Activated CD4-positive, alpha-beta memory T cell treated with anti-CD3 and anti-CD28 coated beads for 36 hours (primary cell): Measurements from ENCODE around the gene DOCK8. TPM values are rescaled to one million over a fixed set of nuclear protein-coding genes. Genes with fewer than 3 reads are reported as not detected.
"Not testable (repeated sequence)": the region's sequence is repeated elsewhere in the genome, so short reads cannot be mapped to it uniquely, and the experiment has no call there.

ENCODE experiments used
- CTCF ChIA-PET: fragments of 350-600 bp; sonication (Branson Sonifier 250); formaldehyde crosslinking; loops from one replicate; lab custom pipeline; 2021; ENCODE audit warnings: antibody characterized with exemption, inconsistent platforms; lab: Charles Lee
- POLR2A ChIA-PET: fragments of 350-600 bp; sonication (Branson Sonifier 250); formaldehyde crosslinking; loops from one replicate; lab custom pipeline; 2021; ENCODE audit warnings: antibody characterized with exemption; lab: Charles Lee
- DNase-seq: peaks from one replicate; pipeline ENCODE4 v3.0.0-alpha.2; 2020
- H3K27ac Mint-ChIP-seq: one replicate; pipeline ENCODE4 v1.8.0; 2021; ENCODE audit warnings: mixed read lengths
- H3K27me3 Mint-ChIP-seq: one replicate; pipeline ENCODE4 v1.8.0; 2021; ENCODE audit warnings: mixed read lengths
- H3K36me3 Mint-ChIP-seq: one replicate; pipeline ENCODE4 v1.8.0; 2021; ENCODE audit warnings: mixed read lengths
- H3K4me1 Mint-ChIP-seq: one replicate; pipeline ENCODE4 v1.8.0; 2021; ENCODE audit warnings: low read depth, mixed read lengths
- H3K4me3 Mint-ChIP-seq: one replicate; pipeline ENCODE4 v1.8.0; 2021; ENCODE audit warnings: mild to moderate bottlenecking, mixed read lengths
- H3K9me3 Mint-ChIP-seq: one replicate; pipeline ENCODE4 v1.8.0; 2021; ENCODE audit warnings: mixed read lengths
- intact Hi-C: fragments of 100-400 bp; cut with micrococcal nuclease; formaldehyde crosslinking; loops from one replicate; pipeline ENCODE4 v1.15.1; 2023
- total RNA-seq, 2 experiments: library from RNA; stranded (reverse); gene quantifications; one replicate each; pipeline ENCODE4 v1.2.3, GENCODE V29; 2021

The DOCK8 gene
- total RNA-seq, 2 experiments from 2014 or later: 140 to 141 TPM

DNA sequence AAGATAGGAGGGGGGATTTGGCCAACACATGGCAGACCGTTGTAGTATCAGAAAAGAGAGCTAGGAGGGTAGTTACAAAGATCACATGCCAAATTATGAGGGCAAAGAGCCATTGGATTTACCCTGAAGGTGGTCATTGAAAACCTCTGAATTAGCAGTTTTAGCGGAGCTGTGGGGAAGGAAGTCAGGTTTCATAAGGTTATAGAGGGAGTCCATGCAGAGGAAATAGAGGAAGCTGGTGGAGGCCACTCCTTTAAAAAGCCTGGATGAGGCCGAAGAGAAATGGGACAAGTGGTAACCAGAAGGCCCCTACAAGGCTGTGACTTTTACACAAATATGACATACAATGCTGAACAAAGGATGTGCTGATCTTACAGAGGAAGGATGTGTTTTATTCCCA lies 13.2 kb downstream of the DOCK8 start:
- CTCF ChIA-PET: interaction anchor here (1.7 kb wide), 1 partner anchor 13 kb away, joined by 4 read pairs; the partner anchor contains the start of gene DOCK8
- no peaks in the 10 kb centered on the region for H3K27me3 Mint-ChIP-seq
- DNase-seq: no peak
- no peak overlapping the region for H3K27ac Mint-ChIP-seq
- H3K36me3 Mint-ChIP-seq: peaks cover 5% of the 10 kb centered on the region
- peaks cover 16% of the 10 kb centered on the region for H3K4me1 Mint-ChIP-seq
- intact Hi-C loops: no loop called here
- no peak overlapping the region for H3K4me3 Mint-ChIP-seq
- peaks cover 2% of the 10 kb centered on the region for H3K9me3 Mint-ChIP-seq
- POLR2A ChIA-PET: no interaction called here

DNA sequence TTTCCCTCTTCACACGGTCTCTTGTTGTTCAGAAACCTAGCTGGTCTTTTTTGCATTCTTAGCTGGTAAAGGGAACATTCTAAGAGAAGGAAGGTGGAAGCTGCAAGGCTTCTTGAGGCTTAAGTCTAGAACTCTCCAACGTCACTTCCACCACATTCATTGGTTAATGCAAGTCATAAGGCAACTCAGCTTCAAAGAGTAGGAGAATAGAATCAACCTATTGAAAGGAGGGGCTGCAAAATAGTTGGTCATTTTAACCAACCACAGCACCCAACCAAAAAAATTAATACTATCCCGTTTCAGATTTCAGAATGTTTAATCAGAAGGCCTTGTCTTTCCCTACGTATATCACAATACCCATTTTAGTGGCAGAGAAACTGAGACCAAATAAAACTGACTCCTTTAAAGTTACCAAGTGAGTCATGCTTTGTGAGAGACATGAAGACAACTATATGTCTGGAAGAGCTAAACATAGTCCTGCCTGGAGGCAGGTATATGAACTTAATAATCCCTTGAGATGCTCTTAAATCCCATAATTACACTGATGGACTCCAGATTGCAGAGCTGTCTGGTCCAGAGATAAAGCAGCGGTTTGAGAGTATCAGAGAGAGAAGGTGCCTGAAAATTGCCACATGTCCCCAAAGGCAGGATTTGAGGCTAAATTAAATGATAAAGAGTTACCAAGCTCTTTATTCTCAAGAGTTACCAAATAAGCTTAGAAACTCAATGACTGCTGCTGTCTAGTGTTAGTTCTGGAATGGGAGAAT lies 14.4 kb downstream of the DOCK8 start:
- CTCF ChIA-PET: interaction anchor here (0.8 to 1.7 kb wide), 2 partner anchors 15 to 78 kb away, joined by 4 read pairs; partner anchors contain the start of gene DOCK8

DNA sequence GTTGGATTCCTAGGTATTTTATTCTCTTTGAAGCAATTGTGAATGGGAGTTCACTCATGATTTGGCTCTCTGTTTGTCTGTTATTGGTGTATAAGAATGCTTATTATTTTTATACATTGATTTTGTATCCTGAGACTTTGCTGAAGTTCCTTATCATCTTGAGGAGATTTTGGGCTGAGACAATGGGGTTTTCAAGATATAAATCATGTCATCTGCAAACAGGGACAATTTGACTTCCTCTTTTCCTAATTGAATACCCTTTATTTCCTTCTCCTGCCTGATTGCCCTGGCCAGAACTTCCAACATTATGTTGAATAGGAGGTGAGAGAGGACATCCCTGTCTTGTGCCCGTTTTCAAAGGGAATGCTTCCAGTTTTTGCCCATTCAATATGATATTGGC lies 17.0 kb downstream of the DOCK8 start:
- POLR2A ChIA-PET, H3K27ac Mint-ChIP-seq, intact Hi-C loops, H3K4me1 Mint-ChIP-seq, H3K4me3 Mint-ChIP-seq, H3K27me3 Mint-ChIP-seq, DNase-seq, CTCF ChIA-PET: not testable (repeated sequence)
- H3K9me3 Mint-ChIP-seq: peaks cover 20% of the 10 kb centered on the region
- H3K36me3 Mint-ChIP-seq: peaks cover 16% of the 10 kb centered on the region

More for the DNA sequence above, 14.4 kb downstream of the DOCK8 start:
- Mint-ChIP-seq H3K4me3 (no peak overlapping the region), H3K9me3 (peaks cover 7% of the 10 kb centered on the region), H3K27me3 (no peaks in the 10 kb centered on the region), H3K4me1 (peaks cover 7% of the 10 kb centered on the region), H3K36me3 (peaks cover 9% of the 10 kb centered on the region), H3K27ac (no peak overlapping the region)
- POLR2A ChIA-PET: interaction anchor here (1.0 kb wide), 1 partner anchor 14 kb away, joined by 5 read pairs; no protein-coding TSS in a partner anchor
- intact Hi-C loops: no loop called here
- no peak for DNase-seq

DNA sequence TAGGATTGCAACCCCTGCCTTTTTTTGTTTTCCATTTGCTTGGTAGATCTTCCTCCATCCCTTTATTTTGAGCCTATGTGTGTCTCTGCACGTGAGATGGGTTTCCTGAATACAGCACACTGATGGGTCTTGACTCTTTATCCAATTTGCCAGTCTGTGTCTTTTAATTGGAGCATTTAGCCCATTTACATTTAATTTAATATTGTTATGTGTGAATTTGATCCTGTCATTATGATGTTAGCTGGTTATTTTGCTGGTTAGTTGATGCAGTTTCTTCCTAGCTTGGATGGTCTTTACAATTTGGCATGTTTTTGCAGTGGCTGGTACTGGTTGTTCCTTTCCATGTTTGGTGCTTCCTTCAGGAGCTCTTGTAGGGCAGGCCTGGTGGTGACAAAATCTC lies 19.0 kb downstream of the DOCK8 start:
- peaks cover 24% of the 10 kb centered on the region for H3K9me3 Mint-ChIP-seq
- POLR2A ChIA-PET, H3K27me3 Mint-ChIP-seq, CTCF ChIA-PET, intact Hi-C loops, H3K27ac Mint-ChIP-seq, H3K4me3 Mint-ChIP-seq, DNase-seq: not testable (repeated sequence)
- peaks cover 15% of the 10 kb centered on the region for H3K36me3 Mint-ChIP-seq
- H3K4me1 Mint-ChIP-seq: peaks cover 22% of the 10 kb centered on the region

DNA sequence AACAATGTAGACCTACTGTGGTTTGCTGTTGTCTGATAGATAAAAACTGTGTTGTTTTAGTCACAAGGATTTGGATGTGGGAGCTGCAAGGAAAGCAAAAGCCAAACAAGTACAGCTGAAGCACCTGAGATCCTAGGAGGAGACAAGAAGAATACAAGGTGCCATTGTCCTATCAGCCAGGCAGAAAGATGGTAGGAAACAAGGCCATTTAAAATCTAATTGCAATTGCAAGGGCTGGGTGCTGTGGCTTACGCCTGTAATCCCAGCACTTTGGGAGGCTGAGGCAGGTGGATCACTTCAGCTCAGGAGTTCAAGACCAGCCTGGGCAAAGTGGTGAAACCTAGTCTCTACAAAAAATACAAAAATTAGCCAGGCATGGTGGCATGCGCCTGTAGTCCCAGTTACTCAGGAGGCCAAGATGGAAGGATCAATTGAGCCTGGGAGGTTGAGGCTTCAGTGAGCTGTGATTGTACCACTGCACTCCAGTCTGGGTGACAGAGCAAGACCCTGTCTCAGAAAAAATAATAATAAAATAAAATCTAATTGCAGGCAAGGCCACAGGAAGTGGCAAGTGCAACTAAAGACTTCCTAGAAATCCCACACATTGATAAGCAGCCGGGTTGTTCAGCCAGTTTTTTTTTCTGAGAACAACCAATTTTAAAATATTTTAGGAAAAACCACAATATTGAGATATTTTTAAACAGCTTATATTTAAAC lies 22.6 kb downstream of the DOCK8 start:
- peaks cover 14% of the 10 kb centered on the region for H3K36me3 Mint-ChIP-seq
- peaks cover 22% of the 10 kb centered on the region for H3K9me3 Mint-ChIP-seq
- DNase-seq: no peak
- H3K4me1 Mint-ChIP-seq: peaks cover 26% of the 10 kb centered on the region
- peak overlapping the region; percentile 10 for H3K27ac Mint-ChIP-seq
- ChIA-PET CTCF (no interaction called here), POLR2A (interaction anchor here (1.1 kb wide), 1 partner anchor 43 kb away, joined by 3 read pairs; no protein-coding TSS in a partner anchor)
- intact Hi-C loops: no loop called here
- no peak overlapping the region for H3K4me3 Mint-ChIP-seq
- H3K27me3 Mint-ChIP-seq: no peaks in the 10 kb centered on the region

DNA sequence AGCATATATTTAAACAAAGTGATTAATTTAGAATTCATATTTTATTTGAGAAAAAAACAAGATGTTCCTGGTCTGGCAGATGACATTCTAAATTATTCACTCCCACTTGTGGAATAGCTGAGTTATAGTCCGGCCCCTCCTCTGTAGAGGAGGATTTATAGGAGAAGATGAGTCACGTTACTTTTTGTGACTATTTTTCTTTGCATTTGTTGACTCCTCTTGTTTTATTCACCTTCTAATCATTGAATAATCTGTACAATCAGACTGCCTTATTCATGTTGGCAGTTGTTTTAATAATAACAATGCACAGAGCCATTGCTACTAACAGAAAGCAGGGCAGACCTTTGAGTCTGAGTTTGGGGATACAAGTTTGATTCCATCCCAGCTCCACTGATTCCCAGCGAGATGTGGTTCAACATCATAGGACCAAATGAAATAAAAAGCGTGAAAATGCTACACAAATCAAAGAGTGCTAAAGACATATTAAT lies 23.2 kb downstream of the DOCK8 start:
- Mint-ChIP-seq H3K9me3 (peaks cover 22% of the 10 kb centered on the region), H3K36me3 (peaks cover 14% of the 10 kb centered on the region), H3K27me3 (no peaks in the 10 kb centered on the region), H3K4me1 (peaks cover 32% of the 10 kb centered on the region), H3K27ac (peak overlapping the region; percentile 38), H3K4me3 (no peak overlapping the region)
- ChIA-PET CTCF (no interaction called here), POLR2A (no interaction called here)
- DNase-seq: no peak
- intact Hi-C loops: no loop called here

DNA sequence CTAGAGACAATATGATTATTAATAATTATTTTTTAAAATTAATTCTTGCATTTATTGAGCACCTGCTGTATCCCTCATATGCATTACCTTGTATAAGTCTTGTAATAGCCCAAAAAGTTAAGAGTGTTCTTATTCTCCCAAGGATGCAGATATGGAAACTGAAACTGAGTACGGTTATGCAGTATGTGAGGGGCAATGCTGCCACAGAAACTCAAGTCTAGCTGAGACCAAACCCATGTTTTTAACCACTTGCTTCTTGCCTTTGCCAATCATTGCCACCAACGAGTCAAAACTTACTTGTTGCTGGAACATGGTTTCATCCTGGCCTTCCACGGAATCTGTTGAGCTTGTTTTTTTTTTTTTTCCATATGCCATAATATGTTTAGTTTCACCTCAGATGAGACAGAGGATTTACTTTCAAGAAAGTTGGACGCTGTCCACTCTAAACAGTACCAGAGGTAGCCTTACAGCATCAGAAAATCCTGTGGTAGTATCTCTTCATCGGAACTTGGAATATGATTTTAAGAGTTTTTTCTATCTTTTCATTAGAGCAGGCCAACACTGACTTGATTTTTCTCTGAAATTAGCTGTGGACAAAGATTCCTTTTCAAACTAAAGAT lies 27.9 kb downstream of the DOCK8 start:
- Mint-ChIP-seq H3K36me3 (peaks cover 2% of the 10 kb centered on the region), H3K9me3 (no peaks in the 10 kb centered on the region), H3K27ac (no peak overlapping the region), H3K4me3 (no peak overlapping the region), H3K4me1 (peaks cover 22% of the 10 kb centered on the region), H3K27me3 (no peaks in the 10 kb centered on the region)
- peak; percentile 12 for DNase-seq
- ChIA-PET POLR2A (interaction anchor here (0.6 to 1.3 kb wide), 3 partner anchors 13 to 33 kb away, joined by 3 to 5 read pairs (median 3); no protein-coding TSS in a partner anchor), CTCF (interaction anchor here (0.6 kb wide), 1 partner anchor 22 kb away, joined by 5 read pairs; no protein-coding TSS in a partner anchor)
- intact Hi-C loops: no loop called here

DNA sequence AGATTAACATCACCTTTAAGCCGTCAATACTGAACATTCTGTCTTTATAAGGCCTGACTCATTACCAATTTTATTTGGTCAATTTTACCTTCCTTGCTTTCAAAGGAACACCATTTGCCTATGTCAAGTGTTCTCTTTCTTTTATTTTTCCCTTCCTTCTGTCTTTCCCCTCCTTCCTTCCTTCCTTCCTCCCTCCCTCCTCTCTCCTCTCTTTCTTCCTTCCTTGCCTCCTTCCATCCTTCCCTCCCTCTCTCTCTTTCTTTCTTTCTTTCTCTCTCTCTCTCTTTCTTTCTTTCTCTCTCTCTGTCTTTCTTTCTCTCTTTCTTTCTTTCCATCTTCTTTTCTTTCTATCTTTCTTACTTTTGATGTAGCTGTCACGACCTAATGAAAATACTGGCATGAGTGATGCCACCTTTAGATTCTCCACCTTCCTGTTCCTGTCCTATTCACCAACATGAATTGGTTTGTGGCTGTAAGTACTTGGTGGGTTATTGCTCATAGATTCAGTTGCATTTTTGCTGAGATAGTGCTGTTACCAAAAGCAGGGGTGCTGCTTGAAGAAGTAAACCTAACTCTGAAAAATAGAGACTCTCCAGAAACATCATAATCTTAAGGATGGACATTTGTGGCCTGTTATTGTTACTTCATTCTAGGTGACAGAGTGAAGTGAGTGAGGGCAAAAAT lies 33.8 kb downstream of the DOCK8 start:
- peaks cover 2% of the 10 kb centered on the region for H3K36me3 Mint-ChIP-seq
- peak overlapping the region; percentile 71 for H3K27ac Mint-ChIP-seq
- no peaks in the 10 kb centered on the region for H3K27me3 Mint-ChIP-seq
- H3K4me3 Mint-ChIP-seq: no peak overlapping the region
- intact Hi-C loops: loop anchor here (2.0 kb wide), 1 partner anchor 24 kb away; no protein-coding TSS in a partner anchor
- ChIA-PET CTCF (no interaction called here), POLR2A (no interaction called here)
- H3K9me3 Mint-ChIP-seq: no peaks in the 10 kb centered on the region
- H3K4me1 Mint-ChIP-seq: peaks cover 18% of the 10 kb centered on the region
- DNase-seq: no peak

DNA sequence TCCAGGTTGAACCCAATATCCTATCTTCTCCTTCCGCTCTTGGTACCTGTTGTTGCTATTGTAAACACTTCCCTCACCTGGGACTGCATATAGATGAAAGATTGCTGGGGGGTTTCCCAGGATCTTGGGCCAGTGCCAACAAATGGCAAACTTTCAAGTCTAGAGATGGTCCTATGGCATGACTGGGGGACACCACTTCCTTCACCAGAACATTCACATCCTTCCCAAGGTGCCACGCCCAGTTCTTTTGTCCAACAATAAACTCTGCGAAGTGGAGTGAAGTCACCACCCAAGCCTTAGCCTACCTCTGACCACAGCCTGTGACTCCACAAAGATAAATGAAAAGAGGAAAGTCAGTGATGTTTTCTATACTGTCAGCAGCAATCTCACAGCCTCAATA lies 34.4 kb downstream of the DOCK8 start:
- Mint-ChIP-seq H3K9me3 (no peaks in the 10 kb centered on the region), H3K27me3 (no peaks in the 10 kb centered on the region), H3K4me3 (no peak overlapping the region), H3K27ac (peak overlapping the region; percentile 71), H3K36me3 (peaks cover 2% of the 10 kb centered on the region), H3K4me1 (peaks cover 18% of the 10 kb centered on the region)
- CTCF ChIA-PET: no interaction called here
- DNase-seq: peak; percentile 52
- POLR2A ChIA-PET: no interaction called here
- intact Hi-C loops: loop anchor here (2.0 kb wide), 1 partner anchor 24 kb away; no protein-coding TSS in a partner anchor

DNA sequence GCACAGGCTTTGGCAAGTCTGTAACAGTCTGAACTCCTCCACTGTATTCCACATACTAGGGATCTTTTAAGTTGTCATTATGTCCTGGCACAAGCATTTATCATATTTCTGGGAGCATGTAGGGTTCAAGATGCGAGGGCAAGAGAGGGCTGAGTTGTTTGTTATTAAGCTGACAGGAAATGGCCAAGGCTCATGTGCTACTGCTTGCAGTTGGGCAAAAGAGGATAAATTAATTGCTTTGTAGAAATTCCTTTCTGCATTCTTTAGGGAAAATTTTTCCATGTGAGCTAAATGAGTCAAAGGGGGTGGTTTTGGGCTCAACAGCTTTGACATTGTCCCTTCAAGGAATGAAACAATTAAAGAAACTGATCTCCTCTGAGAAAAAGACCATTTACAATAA lies 35.4 kb downstream of the DOCK8 start:
- Mint-ChIP-seq H3K4me1 (peaks cover 18% of the 10 kb centered on the region), H3K36me3 (no peaks in the 10 kb centered on the region), H3K4me3 (no peak overlapping the region), H3K27ac (no peak overlapping the region), H3K27me3 (no peaks in the 10 kb centered on the region), H3K9me3 (no peaks in the 10 kb centered on the region)
- DNase-seq: no peak
- ChIA-PET POLR2A (no interaction called here), CTCF (no interaction called here)
- intact Hi-C loops: no loop called here

DNA sequence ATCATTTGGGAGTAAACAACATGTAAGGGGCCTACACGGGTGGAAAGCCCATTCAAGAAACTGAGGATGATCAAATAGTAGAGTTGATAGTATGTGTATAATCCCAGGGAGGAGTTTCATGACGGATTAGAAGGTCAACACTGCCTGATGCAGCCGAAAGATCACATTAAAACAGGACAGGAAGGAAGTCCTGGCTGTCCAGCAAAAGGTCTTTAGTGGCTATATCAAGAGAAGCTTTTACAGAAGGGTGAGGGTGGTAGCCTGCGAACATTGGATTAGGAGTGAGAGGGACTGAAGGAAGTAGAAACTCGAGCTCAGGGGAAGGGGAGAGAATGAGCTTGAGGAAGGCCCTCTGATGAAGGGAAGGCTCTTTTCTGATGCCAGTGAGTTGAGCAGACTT lies 36.0 kb downstream of the DOCK8 start:
- Mint-ChIP-seq H3K4me3 (no peak overlapping the region), H3K27me3 (no peaks in the 10 kb centered on the region), H3K36me3 (no peaks in the 10 kb centered on the region), H3K9me3 (no peaks in the 10 kb centered on the region), H3K4me1 (peaks cover 18% of the 10 kb centered on the region), H3K27ac (no peak overlapping the region)
- intact Hi-C loops: no loop called here
- ChIA-PET CTCF (no interaction called here), POLR2A (no interaction called here)
- DNase-seq: no peak
